Stimulated activated CD4-positive, alpha-beta T cell treated with anti-CD3 and anti-CD28 coated beads, Interleukin-4, amount 100 ng/mL, for 24 hours (primary cell): Measurements from ENCODE around the gene OR2T5.
A peak's percentile ranks its signal among the peaks of the same experiment; 100 is the strongest.
"Not testable (repeated sequence)": the region's sequence is repeated elsewhere in the genome, so short reads cannot be mapped to it uniquely, and the experiment has no call there.

Experiments
- DNase-seq: peaks from one replicate; pipeline ENCODE4 v3.0.0-alpha.2; 2020

The OR2T5 gene, protein sequence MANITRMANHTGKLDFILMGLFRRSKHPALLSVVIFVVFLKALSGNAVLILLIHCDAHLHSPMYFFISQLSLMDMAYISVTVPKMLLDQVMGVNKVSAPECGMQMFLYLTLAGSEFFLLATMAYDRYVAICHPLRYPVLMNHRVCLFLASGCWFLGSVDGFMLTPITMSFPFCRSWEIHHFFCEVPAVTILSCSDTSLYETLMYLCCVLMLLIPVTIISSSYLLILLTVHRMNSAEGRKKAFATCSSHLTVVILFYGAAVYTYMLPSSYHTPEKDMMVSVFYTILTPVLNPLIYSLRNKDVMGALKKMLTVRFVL

DNA sequence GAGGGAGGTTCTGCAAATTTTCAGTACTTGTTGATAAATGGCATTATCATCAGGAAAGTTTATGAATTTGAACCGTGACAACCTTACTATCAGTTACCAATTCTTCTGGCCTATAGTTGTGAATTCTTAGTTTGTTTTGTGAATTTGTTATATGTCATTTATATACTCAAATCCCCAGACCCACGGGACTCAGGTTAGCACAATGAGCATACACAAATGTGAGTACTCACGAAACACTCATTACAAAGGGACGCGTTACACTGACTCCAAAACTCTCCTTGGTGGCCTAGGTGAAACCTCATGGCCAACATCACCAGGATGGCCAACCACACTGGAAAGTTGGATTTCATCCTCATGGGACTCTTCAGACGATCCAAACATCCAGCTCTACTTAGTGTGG is at the start of gene OR2T5:
Gene OR2T5, plus strand, starts transcription at position 301 of the 400 bp plus-strand sequence. Its CDS starts 0 bp downstream, at position 301.
- DNase-seq = not testable (repeated sequence)

GRCh38 chr1:248438668-248439067 is 49.7 kb upstream of the OR2T5 start:
- DNase-seq = not testable (repeated sequence)

- not testable (repeated sequence) for DNase-seq
Measured at GRCh38 chr1:248439283-248439682, 49.1 kb upstream of the OR2T5 start.

DNA sequence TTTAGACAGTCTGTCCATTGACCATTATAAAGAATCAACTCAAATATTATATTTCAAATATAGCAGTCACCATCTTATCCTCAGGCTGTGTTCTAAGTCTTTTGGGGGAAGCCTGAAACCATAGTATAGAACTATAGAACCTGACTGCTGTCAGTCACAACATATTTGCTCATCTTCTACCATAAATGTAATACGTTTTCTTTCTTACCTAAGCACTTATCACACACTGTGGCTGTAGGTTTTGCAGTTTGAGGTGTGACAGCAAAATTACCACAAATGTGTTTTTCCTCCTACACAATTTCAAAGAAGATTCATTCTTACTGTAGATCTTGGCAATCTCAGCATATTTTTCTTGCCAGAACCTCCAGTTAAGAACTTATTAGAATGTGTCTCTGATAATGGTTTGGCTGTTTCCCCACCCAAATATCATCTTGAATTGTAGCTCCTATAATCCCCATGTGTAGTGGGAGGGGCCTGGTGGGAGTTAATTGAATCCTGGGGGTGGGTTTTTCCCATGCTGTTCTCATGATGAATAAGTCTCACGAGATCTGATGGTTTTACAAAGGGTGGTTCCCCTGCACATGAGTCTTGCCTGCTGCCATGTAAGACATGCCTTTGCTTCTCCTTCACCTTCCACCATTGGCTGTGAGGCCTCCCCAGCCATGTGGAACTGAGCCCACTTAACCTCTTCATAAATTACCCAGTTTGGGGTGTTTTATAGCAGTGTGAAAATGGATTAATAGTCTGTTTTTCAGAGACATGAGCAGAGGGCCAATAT is 45.7 kb upstream of the OR2T5 start:
- not testable (repeated sequence) for DNase-seq

DNA sequence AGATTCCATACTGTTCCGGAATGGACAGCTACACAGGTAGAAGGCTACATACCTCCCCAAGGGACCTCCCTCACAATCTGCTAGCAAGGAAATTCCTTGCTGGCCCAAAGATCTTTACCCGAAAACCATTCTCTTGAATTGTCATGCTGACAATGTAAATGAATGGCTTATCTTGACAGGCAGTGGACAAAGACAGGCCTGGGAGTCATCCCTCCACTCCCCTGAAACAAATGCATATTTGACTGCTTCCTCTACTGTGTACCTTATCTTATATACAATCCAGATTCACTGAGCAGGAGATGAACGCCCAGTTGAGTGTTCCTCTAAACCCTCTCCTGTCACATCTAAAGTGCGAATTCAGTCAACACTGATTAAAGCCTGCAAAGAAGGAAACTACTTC is 43.8 kb upstream of the OR2T5 start:
- DNase-seq = not testable (repeated sequence)

- not testable (repeated sequence) for DNase-seq
Measured at GRCh38 chr1:248445399-248445798, 43.0 kb upstream of the OR2T5 start, which contains the start of gene OR2T2. OR2T2 (plus strand) TSS chr1:248445637; CDS start chr1:248452798, 7,161 bp downstream.

DNA sequence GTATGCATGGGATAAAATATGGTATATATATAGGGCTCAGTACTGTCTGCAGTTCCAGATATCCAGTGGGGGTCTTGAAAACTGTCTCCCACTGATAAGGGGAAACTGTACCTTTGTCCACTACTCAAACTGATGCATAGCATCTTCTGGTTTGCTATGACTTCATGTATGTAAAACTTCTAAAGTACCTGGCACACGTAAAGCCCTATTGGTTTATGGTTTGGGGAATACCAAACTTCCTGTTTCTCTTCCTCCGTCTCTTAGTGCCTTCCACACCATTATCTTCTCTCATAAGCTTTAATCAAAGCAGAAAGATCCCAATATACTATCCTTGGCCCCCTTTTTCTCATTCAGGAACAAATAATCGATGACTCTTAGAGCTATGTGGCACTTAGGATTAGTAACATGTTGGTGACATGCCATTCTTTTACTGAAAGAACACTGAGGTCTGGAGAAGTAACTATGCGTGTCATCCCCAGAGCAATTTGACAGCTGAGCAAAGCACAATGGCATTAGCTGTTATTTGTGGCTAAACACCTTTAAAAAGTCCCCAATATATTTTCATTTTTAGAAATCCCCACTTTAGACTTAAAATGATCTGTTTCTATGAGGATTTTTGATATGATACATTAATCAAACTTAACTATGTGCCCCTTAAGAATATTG is 39.8 kb upstream of the OR2T5 start:
- not testable (repeated sequence) for DNase-seq

GRCh38 chr1:248449821-248450465 is 38.4 kb upstream of the OR2T5 start:
- DNase-seq = not testable (repeated sequence)

GRCh38 chr1:248450466-248451145 is 37.8 kb upstream of the OR2T5 start:
- DNase-seq = not testable (repeated sequence)

DNA sequence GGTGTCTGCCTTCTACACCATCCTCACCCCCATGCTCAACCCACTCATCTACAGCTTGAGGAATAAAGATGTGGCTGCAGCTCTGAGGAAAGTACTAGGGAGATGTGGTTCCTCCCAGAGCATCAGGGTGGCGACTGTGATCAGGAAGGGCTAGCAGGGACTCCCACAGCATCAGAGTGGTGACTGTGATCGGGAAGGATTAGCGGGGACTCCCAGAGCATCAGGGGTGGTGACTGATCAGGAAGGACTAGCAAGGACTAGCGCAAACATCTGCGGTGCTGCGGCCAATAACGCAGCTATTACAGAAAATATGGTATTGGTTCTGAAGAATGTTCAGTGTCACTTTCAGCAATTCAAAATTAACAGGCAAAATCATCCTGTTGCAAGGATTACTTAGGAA is 34.8 kb upstream of the OR2T5 start:
- DNase-seq = not testable (repeated sequence)

DNA sequence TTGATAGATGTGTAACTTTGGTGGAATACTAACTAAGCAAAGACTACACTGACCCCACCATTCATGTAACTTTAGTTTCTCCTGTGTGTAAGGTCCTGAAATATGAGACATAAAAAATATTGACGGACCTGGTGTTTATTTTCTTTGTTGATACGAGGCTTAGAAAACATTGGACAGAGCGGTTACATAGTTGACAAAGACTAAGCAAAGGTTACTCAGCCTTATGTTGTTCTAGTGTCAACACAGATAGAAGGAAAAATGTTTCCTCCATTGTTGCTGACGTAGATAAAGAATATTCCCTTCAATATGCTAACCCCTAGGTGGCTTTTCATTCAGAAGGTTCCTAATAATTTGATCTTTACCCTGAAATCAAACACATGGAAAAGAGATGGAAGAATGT is 33.3 kb upstream of the OR2T5 start:
- not testable (repeated sequence) for DNase-seq

- not testable (repeated sequence) for DNase-seq
Measured at GRCh38 chr1:248456635-248457034, 31.8 kb upstream of the OR2T5 start.

DNA sequence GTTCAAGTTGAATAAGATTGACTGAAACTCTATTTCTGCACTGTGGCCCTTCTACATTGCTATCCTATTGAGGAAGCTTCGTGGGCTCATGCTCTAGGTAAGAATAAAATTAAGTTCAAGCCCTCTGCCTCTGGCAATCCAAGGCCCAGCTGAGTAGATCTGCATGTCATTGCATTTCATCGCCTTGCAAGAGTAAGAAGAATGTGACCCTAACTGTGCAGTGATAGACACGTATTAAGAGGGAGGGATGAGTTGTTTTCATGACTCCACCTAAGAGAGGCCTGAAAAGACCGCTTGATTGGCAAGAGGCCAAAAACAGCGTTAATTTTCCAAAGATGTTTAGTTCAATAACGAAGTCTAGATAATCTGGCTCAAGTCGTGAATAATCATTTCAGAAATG is 29.3 kb upstream of the OR2T5 start:
- DNase-seq = not testable (repeated sequence)

GRCh38 chr1:248471154-248471553 is 17.2 kb upstream of the OR2T5 start:
- DNase-seq = no peak

DNA sequence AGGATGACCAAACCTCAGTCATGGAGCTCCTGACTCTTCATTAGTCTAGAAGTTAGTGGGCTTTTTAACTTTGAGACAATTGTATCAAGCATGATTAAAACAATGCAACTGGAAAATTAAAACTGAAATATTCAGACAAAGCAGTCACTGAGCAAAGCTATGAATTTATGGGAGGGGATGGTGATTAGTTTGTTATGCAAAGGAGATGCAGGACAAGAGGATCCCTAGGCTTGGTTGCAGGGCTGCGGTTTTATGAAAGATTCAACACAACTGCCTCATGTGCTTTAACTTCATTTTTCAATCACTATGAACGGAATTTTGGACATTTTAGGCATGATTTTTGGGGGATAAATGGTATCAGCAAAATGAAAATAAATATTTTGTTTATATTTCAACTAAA is 16.3 kb upstream of the OR2T5 start:
- DNase-seq = not testable (repeated sequence)

GRCh38 chr1:248473051-248473450 is 15.3 kb upstream of the OR2T5 start, which contains the start of gene OR2T3:
OR2T3 (plus strand) TSS chr1:248473351; CDS start chr1:248473351, 0 bp downstream.
- not testable (repeated sequence) for DNase-seq

DNA sequence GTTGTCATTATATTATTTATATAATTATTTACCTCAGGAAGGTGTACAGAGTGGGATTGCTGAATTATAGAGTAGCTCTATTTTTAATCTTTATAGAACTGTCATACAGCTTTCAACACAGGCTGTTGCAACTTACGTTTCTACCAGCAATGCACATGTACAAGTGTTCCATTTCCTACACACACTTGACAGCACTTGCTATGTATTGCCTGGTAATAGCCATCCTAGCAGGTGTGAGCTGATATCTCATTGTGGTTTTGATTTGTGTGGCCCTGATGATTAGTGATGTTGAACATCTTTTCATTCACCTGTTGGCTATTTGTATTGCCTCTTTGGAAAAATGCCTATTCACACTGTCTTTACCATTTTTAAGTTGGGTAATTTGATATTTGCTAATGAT is 12.7 kb upstream of the OR2T5 start:
- not testable (repeated sequence) for DNase-seq

DNA sequence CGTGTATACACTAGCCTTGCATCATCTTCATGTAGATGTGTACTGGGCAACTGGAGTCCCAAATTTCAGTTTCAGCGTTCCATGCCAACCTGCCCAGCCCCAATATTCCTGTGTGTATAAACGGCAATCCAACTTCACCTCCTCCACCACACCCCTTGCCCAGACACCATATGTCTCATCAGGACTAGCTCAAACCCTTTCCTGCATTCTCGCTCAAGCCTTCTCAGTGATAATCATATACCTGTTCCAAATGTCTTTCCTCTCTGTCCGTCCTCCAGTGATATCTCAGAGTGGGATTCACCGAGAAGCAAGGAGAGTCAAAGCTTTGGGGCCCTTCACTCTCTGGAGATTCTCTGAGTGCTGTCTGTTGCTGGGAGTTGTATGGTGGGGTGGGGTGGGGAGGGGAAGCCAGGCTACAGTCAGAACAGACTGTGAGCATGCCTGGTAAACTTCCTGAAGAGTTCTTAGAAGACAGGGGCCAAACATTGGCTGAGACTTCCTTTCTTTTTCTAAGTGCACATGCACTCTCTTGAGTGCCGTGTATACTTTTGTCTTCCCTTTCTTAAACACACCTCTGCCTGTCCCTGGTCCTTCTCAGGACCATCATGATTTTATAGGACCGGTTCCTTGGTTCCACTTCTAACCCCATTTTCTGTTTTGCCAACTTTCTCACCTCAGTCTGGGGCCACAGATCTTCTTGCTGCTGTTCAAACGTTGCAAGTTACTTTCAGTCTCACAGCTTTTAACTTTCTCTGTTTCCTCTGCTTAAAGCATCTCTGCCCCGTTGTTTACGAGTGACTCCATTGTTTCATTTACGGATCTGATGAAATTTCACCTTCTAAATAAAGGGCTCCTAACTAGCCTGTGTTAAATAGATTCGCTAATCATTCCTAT is 6.5 kb upstream of the OR2T5 start:
- DNase-seq = peak; percentile 12

DNA sequence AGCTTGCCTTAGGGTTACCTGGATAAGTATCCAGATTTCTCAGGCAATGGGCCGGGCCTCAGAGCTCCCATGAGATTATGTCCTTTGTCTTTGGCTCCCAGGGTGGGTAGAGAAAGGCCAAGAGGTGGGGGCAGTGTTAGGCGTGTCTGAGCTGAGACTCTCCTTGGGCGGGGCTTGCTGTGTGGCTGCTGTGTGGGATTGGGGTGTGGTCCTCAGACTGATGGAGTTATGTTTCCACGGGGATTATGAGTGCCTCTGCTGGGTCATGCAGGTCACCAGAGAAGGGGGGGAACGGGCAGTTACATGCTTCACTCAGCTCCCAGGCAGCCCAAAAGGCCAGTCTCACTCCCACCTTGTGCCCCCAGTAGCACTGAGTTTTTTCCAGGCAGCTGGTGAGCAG is 8.3 kb downstream of the OR2T5 start:
- not testable (repeated sequence) for DNase-seq

GRCh38 chr1:248500305-248501035 is 12.1 kb downstream of the OR2T5 start:
- DNase-seq = not testable (repeated sequence)
